Measurements from ENCODE around the gene FPR1. TPM values are rescaled to one million over a fixed set of nuclear protein-coding genes. Genes with fewer than 3 reads are reported as not detected.

FPR1 gene
- total RNA-seq, 1 donor from 2014 or later = not detected

GRCh38 chr19:51797480-51797879 lies 45.8 kb upstream of the FPR1 start:
- Histone ChIP-seq H3K27me3 (ENCODE audit: control insufficient read depth, insufficient read depth, low read length) (no peaks in the 10 kb centered on the region), H3K4me3 (ENCODE audit: low read depth, low read length) (no peak overlapping the region), H3K36me3 (ENCODE audit: control insufficient read depth, insufficient read depth, low read length) (no peaks in the 10 kb centered on the region)
- FAIRE-seq (no peak), DNase-seq (ENCODE audit: low read depth) (no peak)
- TF ChIP-seq CTCF (IDR thresholded peaks at IDR 0.05; ENCODE audit: insufficient read depth, low read length, severe bottlenecking) = no peak

GRCh38 chr19:51796195-51796679 lies 44.6 kb upstream of the FPR1 start:
- DNase-seq (ENCODE audit: low read depth) (no peak), FAIRE-seq (no peak)
- H3K36me3 ChIP-seq (ENCODE audit: control insufficient read depth, insufficient read depth, low read length) = no peaks in the 10 kb centered on the region
- no peak overlapping the region for H3K4me3 ChIP-seq (ENCODE audit: low read depth, low read length)
- no peaks in the 10 kb centered on the region for H3K27me3 ChIP-seq (ENCODE audit: control insufficient read depth, insufficient read depth, low read length)
- TF ChIP-seq CTCF (IDR thresholded peaks at IDR 0.05; ENCODE audit: insufficient read depth, low read length, severe bottlenecking) = no peak

GRCh38 chr19:51794885-51795490 lies 43.3 kb upstream of the FPR1 start, which contains the start of gene FPR3:
FPR3 (plus strand) TSS chr19:51795157; CDS start chr19:51823749, 28,592 bp downstream.
- Histone ChIP-seq H3K36me3 (ENCODE audit: control insufficient read depth, insufficient read depth, low read length) (no peaks in the 10 kb centered on the region), H3K27me3 (ENCODE audit: control insufficient read depth, insufficient read depth, low read length) (no peaks in the 10 kb centered on the region), H3K4me3 (ENCODE audit: low read depth, low read length) (no peak within 1 kb of the TSS)
- FAIRE-seq (no peak), DNase-seq (ENCODE audit: low read depth) (no peak)
- no peak for TF ChIP-seq CTCF (IDR thresholded peaks at IDR 0.05; ENCODE audit: insufficient read depth, low read length, severe bottlenecking)

- FAIRE-seq (no peak), DNase-seq (ENCODE audit: low read depth) (no peak)
- H3K36me3 ChIP-seq (ENCODE audit: control insufficient read depth, insufficient read depth, low read length) = no peaks in the 10 kb centered on the region
- no peaks in the 10 kb centered on the region for H3K27me3 ChIP-seq (ENCODE audit: control insufficient read depth, insufficient read depth, low read length)
- TF ChIP-seq CTCF (IDR thresholded peaks at IDR 0.05; ENCODE audit: insufficient read depth, low read length, severe bottlenecking) = no peak
- H3K4me3 ChIP-seq (ENCODE audit: low read depth, low read length) = no peak overlapping the region
These were observed 42.3 kb upstream of the FPR1 start for GRCh38 chr19:51793994-51794393.

- no peaks in the 10 kb centered on the region for H3K27me3 ChIP-seq (ENCODE audit: control insufficient read depth, insufficient read depth, low read length)
- no peak for TF ChIP-seq CTCF (IDR thresholded peaks at IDR 0.05; ENCODE audit: insufficient read depth, low read length, severe bottlenecking)
- H3K4me3 ChIP-seq (ENCODE audit: low read depth, low read length) = no peak overlapping the region
- no peak for FAIRE-seq
- no peaks in the 10 kb centered on the region for H3K36me3 ChIP-seq (ENCODE audit: control insufficient read depth, insufficient read depth, low read length)
- DNase-seq (ENCODE audit: low read depth) = no peak
These were observed 41.3 kb upstream of the FPR1 start for GRCh38 chr19:51792932-51793331.

All from bronchial epithelial cell (primary cell).